K562 (cell line): ENCODE measurements around the gene ARF4. TPM values are rescaled to one million over a fixed set of nuclear protein-coding genes. Genes with fewer than 3 reads are reported as not detected.
A peak's percentile ranks its signal among the peaks of the same experiment; 100 is the strongest.

Experiments used
- BRCA1 ChIP-seq, 2 experiments: fragments of 450-650 bp in 1 of 2; sonication (generic) in 1 of 2; formaldehyde crosslinking in 1 of 2; IDR thresholded peaks; 2 replicates each; pipeline versions ENCODE4 v1.5.0 to v1.6.1; 2017 to 2020; ENCODE audit warnings: mild to moderate bottlenecking in 1 of 2, missing genetic modification reagents in 1 of 2
- CBX3 ChIP-seq, 2 experiments: IDR thresholded peaks; 1 replicate in 1 of 2; 2 replicates in 1 of 2; pipeline ENCODE4 v1.6.1; 2012; ENCODE audit warnings: inconsistent platforms in 2 of 2, low read length in 2 of 2, borderline replicate concordance in 1 of 2, control low read depth in 1 of 2
- CHD1 ChIP-seq: fragments of 200-600 bp; sonication (generic); IDR thresholded peaks from one replicate; pipeline ENCODE4 v1.6.1; 2012; ENCODE audit warnings: mild to moderate bottlenecking, moderate library complexity, low read length, inconsistent platforms
- DACH1 ChIP-seq: fragments of 450-650 bp; IDR thresholded peaks from 2 replicates; pipeline ENCODE4 v1.6.1; 2018; ENCODE audit not compliant: partially characterized antibody
- E4F1 ChIP-seq: fragments of 250-450 bp; sonication (Bioruptor Pico); IDR thresholded peaks from 2 replicates; pipeline ENCODE4 v1.5.0; 2021; ENCODE audit warnings: mild to moderate bottlenecking, borderline replicate concordance
- ETS1 ChIP-seq: conservative IDR thresholded peaks from 2 replicates; pipeline ENCODE4 v1.6.1; 2011; ENCODE audit warnings: low read depth, mild to moderate bottlenecking, low read length; ENCODE audit not compliant: control insufficient read depth
- FOXJ2 ChIP-seq: fragments of 200-800 bp; sonication (Bioruptor generic); IDR thresholded peaks from 2 replicates; pipeline ENCODE4 v1.6.1; 2016; ENCODE audit warnings: missing genetic modification characterization, missing compliant biosample characterization
- HCFC1 ChIP-seq: IDR thresholded peaks from 2 replicates; pipeline ENCODE4 v1.6.1; 2012; ENCODE audit warnings: low read depth, low read length, improper control_type of control experiment
- HDAC2 ChIP-seq: fragments of 450-650 bp; IDR thresholded peaks from 2 replicates; pipeline ENCODE4 v1.6.1; 2016; ENCODE audit warnings: mild to moderate bottlenecking
- HOXB6 ChIP-seq: fragments of 250-450 bp; sonication (Bioruptor Pico); IDR thresholded peaks from 2 replicates; pipeline ENCODE4 v1.5.1; 2022; ENCODE audit warnings: mild to moderate bottlenecking, borderline replicate concordance
- NFE2L1 ChIP-seq: fragments of 450-650 bp; IDR thresholded peaks from 2 replicates; pipeline ENCODE4 v1.6.1; 2016; ENCODE audit warnings: missing genetic modification characterization, low read depth, mild to moderate bottlenecking, missing compliant biosample characterization, moderate library complexity, borderline replicate concordance
- NR1H2 ChIP-seq: sonication (generic); formaldehyde crosslinking; IDR thresholded peaks from 2 replicates; pipeline ENCODE4 v1.4.0; 2020; ENCODE audit warnings: mild to moderate bottlenecking, missing genetic modification reagents
- NR3C1 ChIP-seq: sonication (generic); formaldehyde crosslinking; IDR thresholded peaks from 2 replicates; pipeline ENCODE4 v1.8.1; 2022; ENCODE audit warnings: missing genetic modification reagents
- PHF8 ChIP-seq: fragments of 200-600 bp; sonication (generic); IDR thresholded peaks from 2 replicates; pipeline ENCODE4 v1.6.1; 2012; ENCODE audit warnings: mixed run types, mild to moderate bottlenecking, inconsistent platforms, low read length, moderate library complexity, borderline replicate concordance
- POLR2B ChIP-seq: fragments of 450-650 bp; IDR thresholded peaks from 2 replicates; pipeline ENCODE4 v1.6.1; 2018; ENCODE audit warnings: low read depth; ENCODE audit not compliant: partially characterized antibody
- POLR3A ChIP-seq: IDR thresholded peaks from 2 replicates; pipeline ENCODE4 v1.6.1; 2011; ENCODE audit warnings: borderline replicate concordance, mild to moderate bottlenecking, moderate library complexity; ENCODE audit not compliant: insufficient read length, insufficient read depth; ENCODE audit errors: extremely low read depth
- TEAD2 ChIP-seq: fragments of 450-650 bp; IDR thresholded peaks from 2 replicates; pipeline ENCODE4 v1.6.1; 2016; ENCODE audit warnings: missing genetic modification characterization, control low read depth, missing compliant biosample characterization
- THAP7 ChIP-seq: fragments of 250-450 bp; sonication (Bioruptor Pico); IDR thresholded peaks from 2 replicates; pipeline ENCODE4 v1.5.0; 2021
- ZNF146 ChIP-seq: IDR thresholded peaks from one replicate; pipeline ENCODE4 v1.6.1; 2018; ENCODE audit warnings: missing compliant biosample characterization; ENCODE audit not compliant: unreplicated experiment
- ZNF174 ChIP-seq: fragments of 250-450 bp; sonication (Bioruptor Pico); IDR thresholded peaks from 2 replicates; pipeline ENCODE4 v1.4.0; 2020; ENCODE audit warnings: mild to moderate bottlenecking
- ZNF512 ChIP-seq: IDR thresholded peaks from 2 replicates; pipeline ENCODE4 v1.6.1; 2016; ENCODE audit warnings: missing genetic modification characterization, missing compliant biosample characterization
- ZNF76 ChIP-seq: fragments of 250-450 bp; sonication (Bioruptor Pico); IDR thresholded peaks from 2 replicates; pipeline ENCODE4 v1.4.0; 2020; ENCODE audit warnings: mild to moderate bottlenecking, moderate library complexity, borderline replicate concordance
- ZNF780A ChIP-seq: fragments of 250-450 bp; sonication (Bioruptor Pico); IDR thresholded peaks from 2 replicates; pipeline ENCODE4 v1.5.0; 2021; ENCODE audit warnings: mild to moderate bottlenecking
- polyA plus RNA-seq, 8 experiments: library from polyadenylated mRNA; depleted of rRNA in 4 of 8; stranded (reverse) in 5 of 8; unstranded in 3 of 8; fragments of >200 nt; fragmentation: Nextera tagmentation in 2 of 8; fragmentation: Illumina TruSeq in 1 of 8; extraction: Ambion mirVana in 2 of 8; extraction: Trizol in 1 of 8; gene quantifications; 2 replicates each; pipeline versions ENCODE4 v1.2.1 to v1.2.3, GENCODE V29; 2011 to 2014; ENCODE audit warnings: inconsistent platforms in 1 of 8, missing spikeins in 1 of 8
- total RNA-seq, 7 experiments: library from RNA; depleted of rRNA in 6 of 7; stranded (reverse); fragments of >200 nt in 6 of 7; fragmentation: Illumina TruSeq in 2 of 7; extraction: Trizol in 2 of 7; gene quantifications; 2 replicates each; pipeline versions ENCODE4 v1.2.1 to v1.2.3, GENCODE V29; 2011 to 2021; ENCODE audit warnings: low replicate concordance in 1 of 7

ARF4 gene
- total and polyA plus RNA-seq, 9 of the 15 experiments (the other 6 are each of a cell fraction or from before 2014, with no cell fraction given) = 41.1 to 273 (median 83.8) TPM

DNA sequence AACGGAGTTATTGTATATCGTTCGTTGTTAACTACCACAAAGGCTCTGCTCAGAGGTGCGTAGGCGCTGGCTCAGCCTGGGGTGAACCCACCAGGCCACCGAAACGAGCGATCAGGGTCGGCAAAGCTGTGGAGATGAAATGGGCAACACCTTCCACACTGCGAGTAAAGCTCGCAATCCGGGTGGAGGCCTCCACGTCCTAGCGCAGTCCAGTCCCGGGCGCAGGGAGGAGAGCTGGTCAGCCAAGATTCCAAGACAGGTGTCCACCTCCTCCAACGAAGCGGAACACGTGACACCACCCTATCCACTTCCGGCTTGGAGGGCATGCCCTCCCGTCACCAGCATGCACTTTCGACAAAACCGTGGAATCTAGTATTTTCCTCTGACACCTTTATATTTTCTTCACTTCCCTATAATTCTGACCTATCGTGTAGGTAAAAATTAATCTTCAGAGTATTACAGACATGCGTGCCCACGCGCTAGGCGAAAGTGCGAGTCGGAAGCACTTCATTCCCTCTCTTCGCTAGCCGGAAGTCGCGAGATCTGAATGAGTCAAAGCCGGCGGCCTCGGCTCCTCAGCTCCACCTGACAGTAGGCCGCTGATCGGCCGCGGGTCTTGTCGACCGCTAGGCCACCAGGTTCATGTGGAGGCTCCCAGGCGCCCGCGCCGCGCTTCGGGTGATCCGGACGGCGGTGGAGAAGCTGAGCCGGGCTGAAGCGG, 41.2 kb downstream of the ARF4 start, which contains the start of gene PDE12 (continued):
- no peak for TF ChIP-seq ZNF512
- TF ChIP-seq TEAD2 = no peak
- peak; percentile 65 to 96 for TF ChIP-seq CBX3 (IDR thresholded peaks at IDR 0.05; ENCODE audit: borderline replicate concordance in 1 of 2, low read length in 2 of 2)
- TF ChIP-seq ZNF780A = no peak
- peak; percentile 68 for TF ChIP-seq HCFC1
- TF ChIP-seq POLR3A = no peak
- no peak for TF ChIP-seq DACH1
- no peak for TF ChIP-seq CHD1
- no peak for TF ChIP-seq BRCA1 (IDR thresholded peaks at IDR 0.05)
- no peak for TF ChIP-seq BRCA1 (CRISPR knock-in tag; IDR thresholded peaks at IDR 0.05)
- no peak for TF ChIP-seq NFE2L1 (tag)
- TF ChIP-seq HOXB6 (CRISPR knock-in tag) = no peak
- TF ChIP-seq NR3C1 (CRISPR knock-in tag) = peak; percentile 78
- TF ChIP-seq NR1H2 (CRISPR knock-in tag) = no peak
- no peak for TF ChIP-seq ZNF174
- TF ChIP-seq ZNF76 = 0 out of 2 replicates have a peak, but pooled peaks have one; percentile 32
- TF ChIP-seq ZNF146 = no peak
- peak; percentile 65; the same call in 1 of the 2 replicates for TF ChIP-seq ETS1
- TF ChIP-seq THAP7 (CRISPR knock-in tag) = no peak
- no peak for TF ChIP-seq E4F1 (CRISPR knock-in tag)
- 0 out of 2 replicates have a peak, but pooled peaks have one; percentile 45 for TF ChIP-seq HDAC2
- no peak for TF ChIP-seq FOXJ2 (tag)
- peak; percentile 98 for TF ChIP-seq PHF8
- TF ChIP-seq POLR2B = peak; percentile 75
